ENCODE measurements around the gene GYS1.

- TF ChIP-seq, protein P1, sequence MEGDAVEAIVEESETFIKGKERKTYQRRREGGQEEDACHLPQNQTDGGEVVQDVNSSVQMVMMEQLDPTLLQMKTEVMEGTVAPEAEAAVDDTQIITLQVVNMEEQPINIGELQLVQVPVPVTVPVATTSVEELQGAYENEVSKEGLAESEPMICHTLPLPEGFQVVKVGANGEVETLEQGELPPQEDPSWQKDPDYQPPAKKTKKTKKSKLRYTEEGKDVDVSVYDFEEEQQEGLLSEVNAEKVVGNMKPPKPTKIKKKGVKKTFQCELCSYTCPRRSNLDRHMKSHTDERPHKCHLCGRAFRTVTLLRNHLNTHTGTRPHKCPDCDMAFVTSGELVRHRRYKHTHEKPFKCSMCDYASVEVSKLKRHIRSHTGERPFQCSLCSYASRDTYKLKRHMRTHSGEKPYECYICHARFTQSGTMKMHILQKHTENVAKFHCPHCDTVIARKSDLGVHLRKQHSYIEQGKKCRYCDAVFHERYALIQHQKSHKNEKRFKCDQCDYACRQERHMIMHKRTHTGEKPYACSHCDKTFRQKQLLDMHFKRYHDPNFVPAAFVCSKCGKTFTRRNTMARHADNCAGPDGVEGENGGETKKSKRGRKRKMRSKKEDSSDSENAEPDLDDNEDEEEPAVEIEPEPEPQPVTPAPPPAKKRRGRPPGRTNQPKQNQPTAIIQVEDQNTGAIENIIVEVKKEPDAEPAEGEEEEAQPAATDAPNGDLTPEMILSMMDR (conservative IDR thresholded peaks at IDR 0.05; ENCODE audit: low read length) = peak; percentile 79
- no peak for TF ChIP-seq EZH2phosphoT487 (IDR thresholded peaks at IDR 0.05; ENCODE audit: borderline replicate concordance)
Observed at GRCh38 chr19:48993175-48994034, at the start of gene GYS1, which contains the start of gene RUVBL2.

Data from Loucy (cell line).